Transverse colon (tissue), 4 donors: Measurements from ENCODE around the gene NCKAP5. TPM values are rescaled to one million over a fixed set of nuclear protein-coding genes. Genes with fewer than 3 reads are reported as not detected.

ENCODE experiments used
- DNase-seq: peaks from one replicate; pipeline ENCODE4 v3.0.0-alpha.2; 2019
- H3K27ac ChIP-seq, 4 donors: fragments of 200-600 bp; sonication (generic); 2 replicates each; pipeline ENCODE4 v1.5.1; 2016 to 2018; ENCODE audit warnings: inconsistent platforms in 4 of 4
- H3K27me3 ChIP-seq: fragments of 200-600 bp; sonication (generic); 2 replicates; pipeline ENCODE4 v1.5.1; 2017; ENCODE audit warnings: inconsistent platforms
- H3K36me3 ChIP-seq, 4 donors: fragments of 200-600 bp; sonication (generic); 2 replicates each; pipeline ENCODE4 v1.5.1; 2017 to 2019; ENCODE audit warnings: inconsistent platforms in 4 of 4
- H3K4me1 ChIP-seq, 4 donors: fragments of 200-600 bp; sonication (generic); 2 replicates each; pipeline ENCODE4 v1.5.1; 2017 to 2020; ENCODE audit warnings: inconsistent platforms in 4 of 4
- H3K4me3 ChIP-seq, 4 donors: fragments of 200-600 bp; sonication (generic); 1 replicate in 1 of 4; 2 replicates in 3 of 4; pipeline versions ENCODE4 v1.5.1 to v1.6.1; 2017 to 2019; ENCODE audit warnings: inconsistent platforms in 4 of 4
- H3K9me3 ChIP-seq, 2 donors: fragments of 200-600 bp; sonication (generic); 2 replicates each; pipeline ENCODE4 v1.5.1; 2017 to 2019; ENCODE audit warnings: inconsistent platforms in 2 of 2
- EP300 ChIP-seq: sonication (generic); formaldehyde crosslinking; IDR thresholded peaks from one replicate; pipeline ENCODE4 v1.6.1; 2017; ENCODE audit warnings: antibody characterized with exemption, low read depth
- POLR2A ChIP-seq: fragments of 450-650 bp; IDR thresholded peaks from one replicate; pipeline ENCODE4 v1.6.1; 2016; ENCODE audit warnings: antibody characterized with exemption, mild to moderate bottlenecking, moderate library complexity
- POLR2AphosphoS5 ChIP-seq, 3 donors: sonication (generic); formaldehyde crosslinking; IDR thresholded peaks; one replicate each; pipeline ENCODE4 v1.6.1; 2016; ENCODE audit warnings: antibody characterized with exemption in 3 of 3
- WGBS, 2 donors: methylation state at CpG; one replicate each; pipeline ENCODE4 v1.1.5; 2018; ENCODE audit warnings: low coverage in 1 of 2; 5-methylcytosine and 5-hydroxymethylcytosine counted together
- in situ Hi-C, 4 donors: fragments of 200-750 bp; cut with MboI; loops; one replicate each; pipeline versions ENCODE4 v1.15.0 to v1.15.1; 2017; ENCODE audit warnings: low sequenced_read_pairs in 3 of 4, low pct_ligation_motif_present in 1 of 4, low pct_unique_long_range_greater_than_20kb in 1 of 4
- intact Hi-C: fragments of 100-400 bp; cut with DNase I; formaldehyde crosslinking; loops from one replicate; pipeline ENCODE4 v1.15.1; 2023; ENCODE audit warnings: low total_unique reads
- total RNA-seq, 4 donors: library from RNA; depleted of rRNA; stranded (reverse); fragments of >200 nt; gene quantifications; one replicate each; pipeline ENCODE4 v1.1.0, GENCODE V29; 2016
- TF ChIP-seq, protein P1 (sequence below), 5 experiments: fragments of 200-600 bp in 3 of 5; fragments of 450-650 bp in 2 of 5; sonication (generic) in 3 of 5; IDR thresholded peaks; 1 replicate in 2 of 5; 2 replicates in 3 of 5; pipeline ENCODE4 v1.5.1; 2016 to 2017; ENCODE audit warnings: antibody characterized with exemption in 5 of 5, inconsistent platforms in 3 of 5, mild to moderate bottlenecking in 2 of 5, moderate library complexity in 1 of 5

NCKAP5 gene
- total RNA-seq, 4 donors from 2014 or later = 1.1 to 10.9 (median 5.0) TPM

GRCh38 chr2:133421516-133422324 lies 146.5 kb downstream of the NCKAP5 start:
- WGBS, 2 donors = 39 to 60% methylated on average over 1 to 4 of the region's 4 CpGs
- peak; percentile 34 for DNase-seq
- TF ChIP-seq POLR2AphosphoS5 (IDR thresholded peaks at IDR 0.05) = peak; percentile 37 to 71 (median 53)
- TF ChIP-seq POLR2A = peak; percentile 74
- TF ChIP-seq, protein P1, sequence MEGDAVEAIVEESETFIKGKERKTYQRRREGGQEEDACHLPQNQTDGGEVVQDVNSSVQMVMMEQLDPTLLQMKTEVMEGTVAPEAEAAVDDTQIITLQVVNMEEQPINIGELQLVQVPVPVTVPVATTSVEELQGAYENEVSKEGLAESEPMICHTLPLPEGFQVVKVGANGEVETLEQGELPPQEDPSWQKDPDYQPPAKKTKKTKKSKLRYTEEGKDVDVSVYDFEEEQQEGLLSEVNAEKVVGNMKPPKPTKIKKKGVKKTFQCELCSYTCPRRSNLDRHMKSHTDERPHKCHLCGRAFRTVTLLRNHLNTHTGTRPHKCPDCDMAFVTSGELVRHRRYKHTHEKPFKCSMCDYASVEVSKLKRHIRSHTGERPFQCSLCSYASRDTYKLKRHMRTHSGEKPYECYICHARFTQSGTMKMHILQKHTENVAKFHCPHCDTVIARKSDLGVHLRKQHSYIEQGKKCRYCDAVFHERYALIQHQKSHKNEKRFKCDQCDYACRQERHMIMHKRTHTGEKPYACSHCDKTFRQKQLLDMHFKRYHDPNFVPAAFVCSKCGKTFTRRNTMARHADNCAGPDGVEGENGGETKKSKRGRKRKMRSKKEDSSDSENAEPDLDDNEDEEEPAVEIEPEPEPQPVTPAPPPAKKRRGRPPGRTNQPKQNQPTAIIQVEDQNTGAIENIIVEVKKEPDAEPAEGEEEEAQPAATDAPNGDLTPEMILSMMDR (IDR thresholded peaks at IDR 0.05) = peak in 1 of 5 experiments; percentile 27
- no peak for TF ChIP-seq EP300
- Histone ChIP-seq H3K27me3 (no peaks in the 10 kb centered on the region), H3K36me3 (no peaks in the 10 kb centered on the region), H3K4me3 (peak overlapping the region in 1 of 4 donors; percentile 21), H3K9me3 (no peaks in the 10 kb centered on the region), H3K27ac (peak overlapping the region; percentile 74 to 79 (median 76)), H3K4me1 (peaks cover 0 to 18% (median 3%) of the 10 kb centered on the region in 4 donors)
- intact Hi-C loops = no loop called here
- in situ Hi-C loops = no loop called here

DNA sequence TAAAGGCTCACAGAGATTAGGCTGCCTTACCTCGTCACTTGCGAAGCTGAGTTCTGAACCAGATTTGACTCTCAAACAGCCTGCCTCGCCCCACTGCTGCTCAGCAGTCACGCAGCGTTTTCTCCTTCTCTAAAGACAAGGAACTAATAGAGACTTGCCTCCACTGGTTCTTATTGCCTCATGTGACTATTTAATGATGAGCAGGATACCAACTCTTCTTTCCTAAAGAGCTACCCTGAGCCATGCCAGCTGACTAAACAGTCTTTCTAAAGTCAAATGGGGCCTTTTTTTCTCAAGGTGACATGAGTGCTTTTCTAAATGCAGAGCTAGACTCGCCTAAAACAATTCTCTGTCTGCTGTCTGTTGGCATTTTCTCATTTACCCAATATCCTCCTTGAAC lies 147.5 kb downstream of the NCKAP5 start:
- Histone ChIP-seq H3K27ac (peak overlapping the region; percentile 74 to 79 (median 76)), H3K9me3 (no peaks in the 10 kb centered on the region), H3K4me1 (peaks cover 0 to 18% (median 3%) of the 10 kb centered on the region in 4 donors), H3K27me3 (no peaks in the 10 kb centered on the region), H3K4me3 (no peak overlapping the region), H3K36me3 (no peaks in the 10 kb centered on the region)
- TF ChIP-seq, protein P1 (IDR thresholded peaks at IDR 0.05) = no peak
- TF ChIP-seq EP300 (no peak), POLR2A (no peak), POLR2AphosphoS5 (IDR thresholded peaks at IDR 0.05) (no peak)
- in situ Hi-C loops = no loop called here
- intact Hi-C loops = no loop called here
- 57 to 60% methylated on average over 1 to 6 of the region's 6 CpGs for WGBS, 2 donors
- DNase-seq = peak; percentile 10

GRCh38 chr2:133418671-133419070 lies 149.6 kb downstream of the NCKAP5 start:
- Histone ChIP-seq H3K4me1 (peaks cover 0 to 18% (median 3%) of the 10 kb centered on the region in 4 donors), H3K36me3 (no peaks in the 10 kb centered on the region), H3K27me3 (no peaks in the 10 kb centered on the region), H3K9me3 (no peaks in the 10 kb centered on the region), H3K27ac (no peak overlapping the region), H3K4me3 (no peak overlapping the region)
- in situ Hi-C loops = no loop called here
- intact Hi-C loops = no loop called here
- 72 to 73% methylated on average over 4 of the region's 4 CpGs for WGBS, 2 donors
- TF ChIP-seq POLR2AphosphoS5 (IDR thresholded peaks at IDR 0.05) = no peak
- TF ChIP-seq, protein P1 (IDR thresholded peaks at IDR 0.05) = no peak
- TF ChIP-seq POLR2A = no peak
- TF ChIP-seq EP300 = no peak
- DNase-seq = no peak

DNA sequence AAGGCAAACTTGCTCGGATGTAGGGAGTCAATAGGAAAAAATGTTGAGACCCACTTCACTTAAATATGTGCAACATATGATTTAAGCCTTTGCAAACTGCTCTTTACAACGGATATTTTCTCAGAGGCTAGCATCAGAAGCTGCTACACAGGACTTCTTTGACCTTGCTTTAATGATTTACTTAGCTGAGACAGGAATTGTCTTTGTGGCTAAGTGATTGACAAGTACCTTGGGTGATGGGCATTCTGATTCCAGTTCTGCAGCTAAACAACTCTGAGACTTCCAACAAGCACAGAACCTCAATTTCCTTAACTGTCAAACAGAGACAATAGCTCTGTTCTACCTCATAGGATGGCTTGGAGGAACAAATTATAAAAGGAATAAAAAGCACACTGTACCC lies 150.2 kb downstream of the NCKAP5 start:
- intact Hi-C loops (no loop called here), in situ Hi-C loops (no loop called here)
- WGBS, 2 donors = 53 to 71% methylated on average over 2 of the region's 2 CpGs

More for the DNA sequence above, 150.2 kb downstream of the NCKAP5 start:
- Histone ChIP-seq H3K27ac (no peak overlapping the region), H3K4me1 (peaks cover 0 to 18% (median 3%) of the 10 kb centered on the region in 4 donors), H3K9me3 (no peaks in the 10 kb centered on the region), H3K27me3 (no peaks in the 10 kb centered on the region), H3K4me3 (no peak overlapping the region), H3K36me3 (no peaks in the 10 kb centered on the region)
- DNase-seq = no peak
- TF ChIP-seq, protein P1 (IDR thresholded peaks at IDR 0.05) = no peak
- TF ChIP-seq POLR2AphosphoS5 (IDR thresholded peaks at IDR 0.05) (no peak), POLR2A (no peak), EP300 (no peak)
